GM18526 (cell line): ENCODE results near the gene KIF15.

Experiments used
- POLR2A ChIP-seq: IDR thresholded peaks from 3 replicates; pipeline ENCODE4 v1.6.1; 2011; ENCODE audit not compliant: insufficient read length; ENCODE audit errors: extremely low read depth

Gene KIF15

DNA sequence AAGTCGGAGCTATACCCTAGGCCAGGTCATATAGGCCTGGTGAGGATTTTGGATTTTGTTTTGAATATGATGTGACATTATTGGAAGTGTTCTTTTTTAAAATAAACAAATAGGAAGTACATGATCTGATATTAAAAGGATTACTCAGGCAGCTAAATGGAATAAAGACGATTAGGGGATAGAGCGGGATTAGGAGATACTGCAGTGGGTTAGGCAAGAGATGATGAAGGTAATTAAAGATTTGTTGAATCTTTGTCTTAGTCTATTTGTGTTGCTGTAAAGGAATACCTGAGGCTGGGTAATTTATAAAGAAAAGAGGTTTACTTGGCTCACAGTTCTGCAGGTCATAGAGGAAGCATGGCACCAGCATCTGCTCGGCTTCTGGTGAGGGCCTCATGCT is 21.3 kb downstream of the KIF15 start:
- TF ChIP-seq POLR2A = no peak

DNA sequence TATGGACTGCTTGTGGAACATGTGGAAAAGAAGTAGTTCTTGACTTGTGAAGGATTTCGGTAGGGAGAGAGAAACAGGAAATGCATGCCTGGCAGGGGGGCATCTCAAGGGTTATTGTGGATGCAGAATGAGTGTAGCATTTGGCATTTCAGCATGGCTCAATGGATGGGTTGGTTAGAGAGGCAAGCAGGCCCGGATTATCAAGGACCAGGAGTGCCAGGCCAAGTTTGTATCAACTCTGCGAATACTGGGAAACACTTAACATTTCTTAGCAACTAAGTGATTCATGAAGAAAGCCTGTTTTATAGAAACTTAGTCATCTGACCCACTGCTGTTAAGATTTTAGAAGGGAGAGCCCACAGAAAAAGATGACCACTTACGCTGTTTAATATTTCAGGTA is 33.6 kb downstream of the KIF15 start:
- TF ChIP-seq POLR2A = no peak

DNA sequence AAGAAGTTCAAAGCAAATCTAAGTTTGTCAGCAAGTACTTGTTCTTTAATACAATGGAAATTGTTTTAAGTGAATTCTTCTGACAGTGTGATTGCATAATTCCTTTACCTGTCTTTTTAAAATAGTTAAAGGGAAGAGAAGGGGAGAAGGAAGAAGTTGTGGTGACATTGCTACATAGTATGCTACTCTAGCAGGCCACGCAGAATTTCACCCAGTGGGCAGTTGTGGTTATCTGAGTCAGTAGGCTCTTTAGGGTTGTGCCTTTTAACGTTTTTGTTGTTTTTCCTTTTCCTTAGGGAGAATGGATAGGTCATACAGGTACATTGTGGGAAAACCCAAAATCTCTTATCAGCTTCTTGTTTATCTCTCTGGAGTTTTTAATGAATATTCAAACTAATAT is 40.4 kb downstream of the KIF15 start:
- no peak for TF ChIP-seq POLR2A

DNA sequence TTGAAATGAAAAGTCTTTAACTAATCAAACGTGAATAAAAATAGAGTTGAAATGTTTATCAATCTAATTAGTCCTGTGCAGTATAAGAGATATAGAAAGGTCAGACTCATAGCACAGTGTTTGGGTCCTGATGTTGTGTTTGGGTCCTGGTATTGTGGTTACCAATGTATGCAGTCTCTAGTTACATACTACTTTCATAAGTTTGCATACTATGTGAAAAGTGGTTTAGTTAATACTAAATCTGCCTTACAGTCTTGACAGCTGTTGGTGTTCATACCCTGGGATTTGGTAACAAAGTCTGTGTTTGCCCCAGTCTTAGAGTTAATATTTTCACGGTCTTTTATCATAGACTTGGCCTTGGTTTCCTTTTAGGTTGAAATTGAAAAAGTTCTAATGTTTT is 41.7 kb downstream of the KIF15 start:
- TF ChIP-seq POLR2A = no peak

DNA sequence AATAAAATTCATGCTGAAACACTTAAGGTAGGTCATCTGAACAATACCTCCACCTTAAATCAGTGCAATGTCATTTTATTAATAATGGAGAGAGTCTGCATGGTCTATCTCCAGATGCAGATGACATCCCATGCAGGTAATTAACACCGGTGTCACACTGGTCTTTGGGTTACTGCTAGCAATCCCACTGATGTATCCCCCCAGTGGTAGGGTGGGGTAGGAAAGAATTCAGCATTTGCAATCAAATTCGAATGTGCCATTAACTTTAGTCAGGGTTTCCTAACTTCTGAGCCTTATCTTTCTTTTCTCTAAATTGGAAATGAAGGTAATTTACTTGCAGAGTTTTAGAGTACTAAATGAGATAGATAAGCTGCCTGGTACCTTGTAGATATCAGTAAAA is 44.4 kb downstream of the KIF15 start:
- TF ChIP-seq POLR2A = no peak

DNA sequence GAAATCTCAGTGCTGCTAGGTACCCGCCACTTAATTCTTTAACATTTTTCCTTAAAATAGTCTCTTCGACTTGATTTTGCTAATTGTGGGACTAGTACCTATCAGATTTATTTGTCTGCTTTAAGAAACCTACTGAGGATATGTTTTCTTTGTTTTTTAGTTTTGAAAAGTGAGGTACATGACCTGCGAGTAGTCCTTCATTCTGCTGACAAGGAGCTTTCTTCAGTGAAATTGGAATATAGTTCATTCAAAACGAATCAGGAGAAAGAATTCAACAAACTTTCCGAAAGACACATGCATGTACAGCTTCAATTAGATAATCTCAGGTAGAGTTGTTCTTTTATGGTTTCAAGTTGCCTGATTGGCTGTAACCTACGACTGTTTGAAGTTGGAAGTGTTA is 53.2 kb downstream of the KIF15 start:
- no peak for TF ChIP-seq POLR2A

DNA sequence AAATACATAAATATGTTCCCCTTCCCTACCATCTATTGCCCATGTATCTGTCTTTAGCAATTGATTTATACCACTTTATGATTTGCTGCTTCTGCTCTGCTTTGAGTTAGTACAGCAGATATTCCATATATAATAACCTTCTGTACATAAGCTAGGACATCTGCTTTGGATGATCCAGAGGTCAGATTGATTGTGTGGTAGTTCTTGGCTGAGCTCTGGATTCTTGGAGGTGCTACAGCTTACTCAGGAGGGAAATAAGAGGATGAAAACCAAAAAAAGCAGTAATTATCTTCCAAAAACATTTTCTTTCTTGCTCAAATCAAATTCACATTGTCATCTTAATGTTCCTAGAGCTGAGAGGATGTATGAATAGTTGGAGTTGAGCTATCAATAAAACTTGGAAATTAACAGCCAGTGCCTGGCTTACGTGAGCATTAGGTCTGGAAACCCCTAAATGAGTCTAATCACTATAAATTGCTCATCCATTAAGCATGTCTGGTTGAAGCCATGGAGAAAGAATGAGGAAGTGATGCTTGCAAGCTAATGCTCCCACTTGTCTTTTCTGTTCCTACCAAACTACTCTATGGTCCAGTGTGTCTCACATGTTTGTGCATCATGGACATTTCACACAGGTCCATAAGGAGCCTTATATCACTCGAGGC is 63.8 kb downstream of the KIF15 start:
- no peak for TF ChIP-seq POLR2A

DNA sequence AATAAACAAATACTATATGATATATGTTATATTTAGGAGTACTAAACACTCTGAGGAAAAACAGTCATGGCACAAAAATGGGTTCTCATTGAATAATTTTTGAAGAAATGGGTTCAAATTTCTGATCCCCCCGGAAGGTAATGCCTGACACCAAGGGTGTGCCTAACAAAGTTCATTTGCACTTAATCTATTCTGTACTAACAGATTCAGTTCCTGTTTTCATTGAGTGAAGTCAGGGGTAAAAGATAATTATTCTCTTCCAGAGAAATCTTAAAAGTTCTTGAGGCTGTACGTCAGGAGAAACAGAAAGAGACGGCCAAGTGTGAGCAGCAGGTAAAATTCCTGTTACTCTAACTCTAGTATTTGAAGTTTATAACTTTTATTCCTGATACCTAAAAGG is 65.6 kb downstream of the KIF15 start:
- no peak for TF ChIP-seq POLR2A

DNA sequence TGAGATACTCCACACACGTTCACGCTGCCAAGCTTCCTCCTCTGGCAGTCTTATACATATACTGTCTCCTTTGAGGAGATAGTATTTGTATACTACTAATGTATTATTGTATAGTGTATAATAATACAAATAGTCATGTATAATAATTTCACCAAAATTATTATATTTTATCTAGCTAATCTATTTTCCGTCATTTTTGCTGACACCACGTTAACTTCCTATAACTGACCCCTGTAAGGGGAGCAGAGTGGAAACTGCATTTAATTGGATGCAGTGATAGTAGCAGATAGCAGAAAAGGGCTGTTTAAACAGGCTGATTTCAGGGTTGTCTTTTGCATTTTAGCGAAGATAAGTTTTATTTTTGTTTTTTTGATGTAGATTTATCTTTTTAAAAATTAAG is 69.6 kb downstream of the KIF15 start:
- TF ChIP-seq POLR2A = no peak

DNA sequence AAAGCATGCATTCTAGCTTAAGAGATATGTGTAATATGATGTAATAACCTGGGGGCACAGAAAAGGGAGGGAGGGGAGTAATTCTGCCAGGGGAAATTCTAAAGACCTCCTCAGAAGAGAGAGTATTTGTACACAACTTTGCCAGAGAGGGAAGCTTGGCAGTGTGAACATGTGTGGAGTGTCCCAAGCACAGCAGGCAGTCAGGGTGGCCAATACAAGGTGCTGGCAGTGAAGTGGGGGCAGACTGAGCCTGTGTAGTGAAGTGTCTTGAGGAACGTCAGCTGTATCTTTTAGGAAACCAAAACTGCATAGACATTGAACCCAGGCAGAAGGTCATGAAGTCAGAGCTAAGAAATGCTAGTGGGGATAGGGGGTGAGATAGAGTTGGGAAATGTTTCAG is 70.4 kb downstream of the KIF15 start:
- TF ChIP-seq POLR2A = no peak

DNA sequence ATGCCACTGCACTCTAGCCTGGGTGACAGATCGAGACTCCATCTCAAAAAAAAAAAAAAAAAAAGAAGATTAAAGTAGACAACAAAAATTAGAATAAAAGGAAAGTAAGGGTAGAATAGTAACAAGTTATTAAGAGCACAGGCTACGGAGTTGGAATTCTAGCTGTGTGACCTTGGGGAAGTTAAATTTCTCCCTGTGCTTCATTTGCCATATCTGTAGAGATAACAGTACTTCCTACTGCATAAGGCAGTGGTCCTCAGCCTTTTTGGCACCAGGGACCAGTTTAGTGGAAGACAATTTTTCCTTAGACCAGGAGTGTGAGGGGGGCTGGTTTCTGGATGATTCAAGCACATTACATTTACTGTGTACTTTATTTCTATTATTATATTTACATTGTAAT is 71.4 kb downstream of the KIF15 start:
- TF ChIP-seq POLR2A = no peak

DNA sequence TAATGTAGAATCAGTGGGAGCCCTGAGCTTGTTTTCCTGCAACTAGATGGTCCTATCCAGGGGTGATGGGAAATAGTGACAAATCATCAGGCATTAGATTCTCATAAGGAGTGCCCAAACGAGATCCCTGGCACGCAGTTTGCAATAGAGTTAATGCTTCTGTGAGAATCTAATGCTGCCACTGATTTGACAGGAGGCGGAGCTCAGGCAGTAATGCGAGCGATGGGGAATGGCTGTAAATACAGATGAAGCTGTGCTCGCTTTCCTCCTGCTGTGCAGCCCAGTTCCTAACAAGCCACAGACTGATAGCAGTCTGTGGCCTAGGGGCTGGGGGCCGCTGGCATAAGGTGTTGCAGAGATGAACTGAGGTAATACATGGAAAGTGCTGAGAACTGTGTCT is 71.8 kb downstream of the KIF15 start:
- TF ChIP-seq POLR2A = no peak

DNA sequence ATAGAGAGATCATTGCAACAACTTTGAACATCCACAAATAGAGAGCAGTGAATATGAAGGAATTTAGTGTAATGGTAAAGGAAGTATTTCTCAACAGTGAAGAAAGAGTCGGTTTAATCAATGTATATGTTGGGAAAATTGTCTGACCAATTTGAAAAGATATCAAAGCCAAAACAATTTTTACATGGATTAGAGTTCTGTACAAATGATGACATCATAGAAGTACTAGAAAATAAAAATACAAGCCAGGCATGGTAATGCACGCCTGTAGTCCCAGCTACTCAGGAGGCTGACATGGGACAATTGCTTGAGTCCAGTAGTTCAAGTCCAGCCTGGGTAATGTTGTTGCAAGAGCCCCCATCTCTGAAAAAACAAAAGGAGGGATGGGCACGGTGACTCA is 74.1 kb downstream of the KIF15 start:
- TF ChIP-seq POLR2A = no peak

DNA sequence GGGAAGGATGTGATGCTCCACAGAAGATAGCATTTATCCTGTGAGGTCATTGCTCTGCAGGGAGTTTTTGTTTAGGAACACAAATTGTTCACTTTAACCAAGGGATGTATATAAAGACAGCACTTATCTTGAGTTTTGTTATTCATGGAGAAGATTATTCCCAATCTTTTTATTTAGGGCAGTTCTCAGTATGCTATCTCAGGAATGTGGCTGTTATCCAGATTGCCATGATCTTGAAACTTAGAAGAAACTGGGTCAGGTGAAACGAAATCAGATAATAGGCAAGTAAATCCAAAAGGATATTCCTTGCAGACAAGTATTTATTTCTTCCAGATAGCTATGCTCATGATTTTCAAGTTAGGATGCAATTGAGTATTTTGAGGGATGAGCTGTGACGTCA is 80.8 kb downstream of the KIF15 start:
- no peak for TF ChIP-seq POLR2A

DNA sequence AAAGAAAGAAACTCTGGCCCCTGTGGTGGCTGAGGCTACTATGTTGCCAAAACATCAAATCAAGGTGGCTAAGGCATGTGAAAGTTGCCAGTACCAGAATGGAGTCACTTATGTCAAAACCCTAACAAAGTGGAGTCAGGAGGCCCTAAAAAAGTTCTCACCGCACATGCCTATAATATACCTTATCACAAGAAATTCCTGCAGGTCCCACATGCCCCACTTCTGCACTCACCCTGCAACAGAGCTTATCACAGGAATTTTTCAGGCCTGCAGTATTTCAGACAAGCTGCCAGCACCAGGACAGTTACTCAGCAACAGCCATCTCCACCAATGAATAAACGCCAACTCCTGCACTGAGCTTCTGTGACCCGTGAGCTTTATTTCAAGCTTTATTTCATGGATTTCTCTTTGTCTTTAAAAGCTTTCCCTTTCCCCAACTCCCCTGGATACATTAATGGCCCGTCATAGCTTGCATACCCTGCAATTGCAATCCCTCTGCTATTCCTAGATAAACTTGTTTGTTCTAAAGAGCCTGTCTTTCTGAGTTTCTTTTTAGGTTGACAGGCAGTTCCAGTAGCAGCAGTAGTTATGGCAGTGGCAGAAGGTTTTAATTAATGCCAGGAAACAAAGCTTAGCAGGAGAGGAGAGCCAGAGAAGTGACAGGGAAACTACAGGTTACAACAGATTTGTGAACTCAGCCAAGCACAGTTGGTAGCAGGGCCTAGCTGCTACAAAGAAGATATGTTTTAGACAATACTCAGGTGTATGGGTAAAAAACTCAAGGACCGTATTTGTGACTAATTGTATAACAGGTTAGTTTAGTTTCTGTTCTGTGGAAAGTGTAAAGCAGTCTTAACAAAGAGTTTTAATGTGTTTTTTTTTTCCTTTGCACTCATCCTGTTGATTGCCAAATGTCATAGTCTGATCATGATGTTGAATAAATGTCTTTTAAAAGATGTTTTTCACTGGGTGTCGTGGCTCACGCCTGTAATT is 84.2 kb downstream of the KIF15 start:
- no peak for TF ChIP-seq POLR2A

DNA sequence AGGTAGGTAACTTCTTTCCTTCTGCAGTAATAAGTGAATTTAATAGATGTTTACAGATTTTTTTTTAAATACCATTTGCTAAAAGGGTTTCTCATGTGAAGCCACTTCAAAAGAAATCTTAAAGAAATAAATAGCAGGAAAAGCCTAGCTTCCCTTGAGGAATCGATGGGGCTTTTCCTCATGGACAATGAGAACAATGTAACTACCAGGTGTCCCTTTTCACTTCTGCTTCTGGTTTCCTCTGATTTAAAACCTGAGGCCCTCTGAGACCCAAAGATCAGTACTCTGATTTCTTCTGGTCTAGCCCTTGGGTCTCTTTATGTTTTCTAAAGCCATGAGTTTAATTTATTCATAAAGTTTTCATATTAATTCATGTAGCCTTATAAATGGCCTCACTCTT is 87.0 kb downstream of the KIF15 start:
- no peak for TF ChIP-seq POLR2A
